GM21360 (cell line): ENCODE measurements around the gene CLRN3.

Experiments used
- ATAC-seq: cut with Tn5 transposase; IDR thresholded peaks from one replicate; pipeline ENCODE4 v1.9.1; 2021; ENCODE audit warnings: mild to moderate bottlenecking, moderate library complexity; ENCODE audit not compliant: unreplicated experiment

The CLRN3 gene

DNA sequence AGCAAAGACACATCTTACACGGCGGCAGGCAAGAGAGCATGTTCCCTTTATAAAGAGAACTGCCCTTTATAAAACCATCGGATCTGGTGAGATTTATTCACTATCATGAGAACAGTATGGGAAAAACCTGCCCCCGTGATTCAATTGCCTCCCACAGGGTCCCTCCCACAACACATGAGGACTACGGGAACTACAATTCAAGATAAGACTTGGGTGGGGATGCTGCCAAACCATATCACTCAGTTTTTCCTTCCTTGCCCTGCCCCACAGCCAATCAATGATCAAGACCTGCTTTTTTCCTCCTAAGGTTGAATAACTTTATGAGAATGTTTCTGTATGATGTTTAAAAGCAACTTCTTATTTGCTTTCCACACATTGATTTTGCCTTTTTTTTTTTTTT, 11.0 kb upstream of the CLRN3 start:
- ATAC-seq: no peak

DNA sequence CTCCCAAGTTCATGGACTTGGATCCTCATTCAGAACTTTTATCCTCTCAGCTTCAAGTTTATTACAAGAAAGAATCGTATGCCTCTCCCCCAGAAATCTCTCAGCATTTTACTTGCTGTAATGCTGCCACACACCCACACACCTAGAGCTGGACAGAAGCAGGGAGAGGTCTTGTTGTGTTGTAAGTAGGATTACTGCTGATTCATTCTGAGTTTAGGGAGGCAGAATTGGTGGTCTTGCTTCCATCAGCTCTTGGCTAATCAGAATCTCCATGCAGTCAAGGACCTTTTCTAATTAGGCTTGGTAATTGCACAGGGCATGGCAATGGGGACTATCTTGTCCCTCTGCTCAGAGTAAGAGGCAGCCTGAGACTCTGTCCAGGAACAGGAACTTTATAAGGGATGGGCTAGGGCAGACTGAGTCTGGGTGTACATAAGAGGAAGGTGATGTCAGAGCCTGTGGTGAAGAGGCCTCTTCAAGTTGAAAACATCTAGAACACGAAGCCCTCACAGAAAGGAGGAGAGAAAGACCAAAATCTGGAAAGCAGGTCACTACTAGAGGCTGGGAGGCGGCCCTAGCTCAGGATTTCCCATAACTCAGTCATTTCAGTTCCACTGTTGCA, 7.1 kb upstream of the CLRN3 start:
- ATAC-seq: no peak

DNA sequence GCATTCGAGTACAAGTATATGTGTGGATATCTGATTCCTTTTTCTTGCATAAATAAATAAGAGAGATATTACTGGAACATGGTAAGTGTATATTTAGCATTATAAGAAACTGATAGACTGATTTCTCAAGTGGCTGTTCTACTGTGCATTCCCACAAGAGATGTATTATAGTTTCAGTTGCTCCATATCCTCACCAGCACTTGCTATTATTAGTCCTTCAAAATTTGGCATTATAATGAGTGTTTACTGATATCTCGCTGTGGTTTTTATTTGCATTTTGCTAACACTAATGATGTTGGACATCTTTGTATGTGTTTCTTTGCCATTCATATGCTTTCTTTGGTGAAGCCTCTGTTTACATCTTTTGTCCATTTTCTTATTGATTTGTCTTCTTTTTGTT, 4.4 kb upstream of the CLRN3 start:
- ATAC-seq: no peak

- ATAC-seq: no peak
Observed at GRCh38 chr10:127896590-127896989, 3.8 kb upstream of the CLRN3 start.

GRCh38 chr10:127894146-127894545, 1.4 kb upstream of the CLRN3 start:
- no peak for ATAC-seq

- no peak for ATAC-seq
Observed at GRCh38 chr10:127890832-127891334, 1.9 kb downstream of the CLRN3 start.

DNA sequence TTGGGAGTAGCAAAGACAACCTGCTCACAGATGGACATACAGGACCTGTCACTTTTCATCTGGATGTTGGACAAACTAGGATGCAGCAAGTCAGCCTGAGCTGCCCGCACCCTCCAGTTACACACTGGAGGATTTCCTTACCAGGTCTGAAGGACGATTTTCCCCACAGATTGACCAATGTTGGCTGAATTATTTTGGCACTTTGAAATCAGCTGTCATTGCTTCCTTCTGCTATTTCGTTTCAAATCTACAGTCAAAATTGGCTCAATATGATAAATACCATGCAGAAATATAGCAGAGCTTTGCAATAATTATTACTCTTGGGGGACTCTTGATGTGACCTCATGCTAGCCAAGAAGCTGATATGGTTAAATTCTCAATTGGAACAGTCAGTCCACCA, 2.5 kb downstream of the CLRN3 start:
- ATAC-seq: no peak

- no peak for ATAC-seq
Observed at GRCh38 chr10:127889605-127890195, 3.0 kb downstream of the CLRN3 start.

- no peak for ATAC-seq
Observed at GRCh38 chr10:127888521-127889312, 4.0 kb downstream of the CLRN3 start.

- no peak for ATAC-seq
Observed at GRCh38 chr10:127887541-127888415, 5.0 kb downstream of the CLRN3 start.

- ATAC-seq: no peak
Observed at GRCh38 chr10:127886371-127887051, 6.2 kb downstream of the CLRN3 start.

DNA sequence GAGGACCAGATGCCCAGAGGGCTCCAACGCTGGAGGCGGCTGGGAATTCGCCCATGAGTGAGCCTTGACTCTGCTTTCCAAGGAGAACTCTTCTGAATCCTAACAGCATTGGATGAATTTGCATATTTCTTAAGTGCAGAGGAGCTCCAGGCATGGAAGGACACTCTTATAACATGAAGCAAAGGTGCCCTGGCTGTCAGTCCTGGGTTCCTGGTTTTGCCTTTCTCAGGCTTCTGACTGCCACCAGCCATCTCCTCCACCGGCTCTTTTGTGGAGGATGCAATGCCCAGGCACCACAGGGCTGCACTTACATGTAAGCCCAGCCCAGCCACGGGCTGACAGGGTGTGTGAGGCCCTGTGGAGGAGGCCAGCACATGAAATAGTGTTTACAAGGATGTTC, 8.2 kb downstream of the CLRN3 start:
- no peak for ATAC-seq

- no peak for ATAC-seq
Observed at GRCh38 chr10:127883516-127883915, 9.2 kb downstream of the CLRN3 start.

- ATAC-seq: no peak
Observed at GRCh38 chr10:127882801-127883459, 9.8 kb downstream of the CLRN3 start.

GRCh38 chr10:127882391-127882790, 10.3 kb downstream of the CLRN3 start:
- no peak for ATAC-seq

- ATAC-seq: no peak
Observed at GRCh38 chr10:127881262-127881661, 11.5 kb downstream of the CLRN3 start.

DNA sequence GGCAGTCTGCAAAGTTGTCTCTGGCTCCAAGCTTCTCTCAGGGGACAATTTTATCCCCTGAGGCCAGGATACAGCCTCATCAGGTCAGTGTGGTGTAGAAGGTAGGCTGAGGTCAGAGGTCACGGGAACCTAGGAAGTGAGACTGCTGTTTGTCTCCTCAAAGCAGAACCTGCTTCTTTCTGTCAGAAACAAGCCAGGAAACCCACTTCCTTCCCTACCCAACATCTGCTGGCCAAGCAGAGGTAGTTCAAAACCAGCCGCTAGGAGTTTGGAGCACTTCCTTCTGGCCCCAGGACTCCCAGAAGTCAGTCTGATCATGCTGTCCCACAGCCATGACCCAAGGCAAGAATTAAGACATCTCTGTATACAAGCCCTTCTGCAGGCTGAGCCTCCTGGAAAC, 12.2 kb downstream of the CLRN3 start:
- no peak for ATAC-seq

DNA sequence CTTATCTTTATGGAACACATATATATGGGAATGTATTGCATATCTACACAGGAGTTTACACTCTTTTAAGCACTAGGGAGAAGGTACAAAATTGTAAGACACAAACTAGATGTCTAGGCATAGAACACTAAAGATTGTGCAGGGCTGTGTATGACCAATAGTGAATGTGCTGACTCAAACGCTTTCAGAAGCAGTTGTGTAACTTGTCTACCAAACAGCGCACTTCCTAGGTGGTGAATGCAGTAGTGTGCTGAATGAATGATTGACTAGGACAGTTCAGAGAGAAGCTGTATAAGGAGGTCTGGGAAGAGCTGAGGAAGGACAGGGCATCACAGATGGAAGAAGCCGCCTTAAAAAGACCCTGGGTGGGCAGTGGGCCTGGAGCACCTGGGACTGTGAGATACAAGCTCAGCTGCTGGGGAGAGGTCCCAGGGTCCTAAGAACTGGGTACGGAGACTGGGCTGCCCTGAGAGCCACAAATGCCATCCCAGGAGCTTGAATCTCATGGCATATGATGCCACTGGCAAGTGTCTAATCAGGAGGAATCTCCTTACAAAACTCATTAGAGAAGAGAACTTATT, 14.2 kb downstream of the CLRN3 start:
- no peak for ATAC-seq

- no peak for ATAC-seq
Observed at GRCh38 chr10:127877699-127878098, 15.0 kb downstream of the CLRN3 start.

DNA sequence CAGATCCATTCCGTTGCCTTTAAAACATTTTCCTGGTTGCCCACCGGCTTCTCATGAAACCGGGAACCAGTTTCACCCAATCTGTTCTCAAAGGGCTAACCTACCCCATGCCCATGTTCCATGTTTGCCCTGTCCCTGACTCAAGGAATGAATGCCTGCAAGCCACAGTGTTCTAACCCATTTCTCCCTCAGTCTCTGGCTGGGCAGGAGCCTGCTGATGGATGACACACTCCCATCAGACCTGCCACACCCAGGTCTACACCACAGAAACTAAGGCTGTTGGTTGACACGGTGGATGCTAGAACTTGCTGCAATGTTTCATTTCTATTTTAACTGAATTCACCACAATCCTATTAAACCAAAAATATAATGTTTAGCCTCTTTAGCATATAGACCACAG, 15.6 kb downstream of the CLRN3 start:
- ATAC-seq: no peak
